HCT116 (cell line): ENCODE data around the gene DPP9. TPM values are rescaled to one million over a fixed set of nuclear protein-coding genes. Genes with fewer than 3 reads are reported as not detected.

Source experiments
- ATAC-seq: fragments of 200-7000 bp; cut with Tn5 transposase; 2 replicates; pipeline ENCODE4 v1.9.1; 2020; ENCODE audit warnings: mild to moderate bottlenecking, moderate library complexity
- BruUV-seq: library from RNA; stranded (reverse); fragments of 400-500 nt; replicated peaks from 2 replicates; lab custom pipeline; 2021; lab: Mats Ljungman, UMichigan
- CTCF ChIA-PET: fragments of 300-600 bp; sonication (Branson Sonifier 250); formaldehyde crosslinking; loops from one replicate; lab custom pipeline; 2021; ENCODE audit warnings: antibody characterized with exemption; lab: Charles Lee
- POLR2A ChIA-PET: fragments of 300-600, 350-600 bp; sonication (Branson Sonifier 250); formaldehyde crosslinking; loops from one replicate; lab custom pipeline; 2021; ENCODE audit warnings: antibody characterized with exemption; lab: Charles Lee
- RAD21 ChIA-PET, 2 experiments: fragments of 300-600 bp; sonication (Branson Sonifier 250); formaldehyde crosslinking; loops; one replicate each; lab custom pipeline; 2023; ENCODE audit warnings: low total read pairs in 2 of 2; ENCODE audit not compliant: uncharacterized antibody in 2 of 2, unreplicated experiment in 2 of 2, low non-redundant PET in 1 of 2; lab: Charles Lee
- DNase-seq: peaks from one replicate; pipeline ENCODE4 v3.0.0-alpha.2; 2010; ENCODE audit warnings: low read depth, low spot score
- H2AFZ ChIP-seq: fragments of 200-600 bp; shearing (Covaris generic), sonication (generic); 2 replicates; pipeline ENCODE4 v1.6.1; 2017; ENCODE audit warnings: low read depth, mixed run types, mixed read lengths, antibody characterized with exemption, low read length; ENCODE audit not compliant: poor library complexity, severe bottlenecking
- H3K27ac ChIP-seq: 2 replicates; pipeline ENCODE4 v1.5.1; 2012; ENCODE audit warnings: low read depth, low read length
- H3K27me3 ChIP-seq: fragments of 200-600 bp; sonication (generic); 2 replicates; pipeline ENCODE4 v1.6.1; 2016; ENCODE audit warnings: mixed run types, low read length, mixed read lengths; ENCODE audit not compliant: insufficient read depth
- H3K36me3 ChIP-seq, 2 experiments: fragments of 200-500 bp in 1 of 2; fragments of 200-600 bp in 1 of 2; sonication (Bioruptor generic) in 1 of 2; sonication (generic) in 1 of 2; 2 replicates each; pipeline versions ENCODE4 v1.5.1 to v1.6.1; 2014 to 2016; ENCODE audit warnings: low read length in 2 of 2, inconsistent platforms in 1 of 2, mixed read lengths in 1 of 2, mixed run types in 1 of 2; ENCODE audit not compliant: insufficient read depth in 2 of 2, control insufficient read depth in 1 of 2
- H3K4me1 ChIP-seq, 2 experiments: fragments of 200-600 bp in 1 of 2; sonication (generic) in 1 of 2; 2 replicates each; pipeline versions ENCODE4 v1.5.1 to v1.6.1; 2012 to 2017; ENCODE audit warnings: low read length in 2 of 2, inconsistent platforms in 1 of 2, mild to moderate bottlenecking in 1 of 2, mixed read lengths in 1 of 2, mixed run types in 1 of 2, moderate library complexity in 1 of 2; ENCODE audit not compliant: insufficient read depth in 2 of 2, control insufficient read depth in 1 of 2
- H3K4me2 ChIP-seq: fragments of 200-600 bp; sonication (generic); 2 replicates; pipeline ENCODE4 v1.6.1; 2017; ENCODE audit warnings: mixed run types, low read length, mixed read lengths
- H3K4me3 ChIP-seq, 2 experiments: fragments of 200-600 bp in 1 of 2; sonication (generic) in 1 of 2; replicated peaks in 1 of 2; 2 replicates each; pipeline ENCODE4 v1.5.1; 2011 to 2016; ENCODE audit warnings: low read length in 2 of 2, control low read depth in 1 of 2, low read depth in 1 of 2, mild to moderate bottlenecking in 1 of 2, mixed read lengths in 1 of 2, mixed run types in 1 of 2
- H3K79me2 ChIP-seq: fragments of 200-600 bp; sonication (generic); 2 replicates; pipeline ENCODE4 v1.6.1; 2017; ENCODE audit warnings: mild to moderate bottlenecking, mixed run types, low read length, moderate library complexity, mixed read lengths; ENCODE audit not compliant: insufficient read depth
- H3K9ac ChIP-seq: fragments of 200-600 bp; sonication (generic); 2 replicates; pipeline ENCODE4 v1.6.1; 2016; ENCODE audit warnings: low read length, mixed read lengths
- H3K9me2 ChIP-seq: fragments of 200-600 bp; sonication (generic), shearing (Covaris generic); 2 replicates; pipeline ENCODE4 v1.6.1; 2017; ENCODE audit warnings: mixed run types, mild to moderate bottlenecking, moderate library complexity; ENCODE audit not compliant: insufficient read depth
- H3K9me3 ChIP-seq, 2 experiments: fragments of 200-500 bp in 1 of 2; fragments of 200-600 bp in 1 of 2; sonication (Bioruptor generic) in 1 of 2; sonication (generic) in 1 of 2; 2 replicates each; pipeline ENCODE4 v1.6.1; 2014 to 2017; ENCODE audit warnings: low read length in 2 of 2, mixed read lengths in 2 of 2, inconsistent platforms in 1 of 2, low read depth in 1 of 2, mild to moderate bottlenecking in 1 of 2, mixed run types in 1 of 2, moderate library complexity in 1 of 2; ENCODE audit not compliant: control insufficient read depth in 1 of 2, insufficient read depth in 1 of 2
- H4K20me1 ChIP-seq: fragments of 200-600 bp; sonication (generic), shearing (Covaris generic); 2 replicates; pipeline ENCODE4 v1.6.1; 2017; ENCODE audit warnings: mixed run types, mild to moderate bottlenecking, moderate library complexity; ENCODE audit not compliant: insufficient read depth
- CEBPB ChIP-seq: IDR thresholded peaks from 2 replicates; pipeline ENCODE4 v1.6.1; 2012; ENCODE audit warnings: low read depth
- CTCF ChIP-seq, 3 experiments: fragments of 200-600 bp in 1 of 3; sonication (generic) in 1 of 3; IDR thresholded peaks in 2 of 3; conservative IDR thresholded peaks in 1 of 3; 2 replicates each; pipeline ENCODE4 v1.5.1; 2012 to 2017; ENCODE audit warnings: low read depth in 2 of 3, low read length in 2 of 3, antibody characterized with exemption in 1 of 3, borderline replicate concordance in 1 of 3, control low read depth in 1 of 3, mild to moderate bottlenecking in 1 of 3, mixed read lengths in 1 of 3, mixed run types in 1 of 3, moderate library complexity in 1 of 3; ENCODE audit not compliant: insufficient read depth in 1 of 3
- RAD21 ChIP-seq: IDR thresholded peaks from 2 replicates; pipeline ENCODE4 v1.6.1; 2012; ENCODE audit warnings: low read depth, mild to moderate bottlenecking
- TCF7L2 ChIP-seq: IDR thresholded peaks from 2 replicates; pipeline ENCODE4 v1.7.0; 2011; ENCODE audit warnings: borderline replicate concordance, inconsistent platforms; ENCODE audit not compliant: insufficient read depth, insufficient read length; ENCODE audit errors: extremely low read depth
- ZFX ChIP-seq: fragments of 450-650 bp; IDR thresholded peaks from 2 replicates; pipeline ENCODE4 v1.6.1; 2017
- intact Hi-C: fragments of 100-400 bp; cut with micrococcal nuclease; formaldehyde crosslinking; loops from 2 replicates; pipeline ENCODE4 v1.10.0; 2022
- total RNA-seq: library from RNA; stranded (reverse); gene quantifications from one replicate; pipeline ENCODE4 v1.2.1, GENCODE V29; 2021; ENCODE audit not compliant: unreplicated experiment

DPP9 gene
- total RNA-seq, 1 experiment from 2014 or later, result 67.6 TPM

- peaks cover 2 to 8% of the 10 kb centered on the region in 2 experiments; a peak in 2 of 4 replicates for H3K4me1 ChIP-seq
- POLR2A ChIA-PET, result interaction anchor here (1.4 kb wide), 1 partner anchor 58 kb away, joined by 4 read pairs; no protein-coding TSS in a partner anchor
- BruUV-seq, result no TSS peak
Observed at GRCh38 chr19:4732680-4733114, 9.1 kb upstream of the DPP9 start.

More at GRCh38 chr19:4732680-4733114, 9.1 kb upstream of the DPP9 start:
- TF ChIP-seq CTCF (IDR thresholded peaks at IDR 0.05 in 2 of 3, conservative IDR thresholded peaks at IDR 0.05 in 1 of 3; ENCODE audit: borderline replicate concordance in 1 of 3, insufficient read depth in 1 of 3, low read depth in 2 of 3, low read length in 2 of 3), result peak; percentile 64 to 94 (median 75)
- TF ChIP-seq ZFX, result no peak
- TF ChIP-seq RAD21, result peak; percentile 93
- peak; percentile 57 for TF ChIP-seq TCF7L2
- no peak for TF ChIP-seq CEBPB
- ChIA-PET CTCF (interaction anchor here (1.0 to 4.6 kb wide), 4 partner anchors 55 to 77 kb away, joined by 4 to 94 read pairs (median 6); partner anchors contain the start of gene FEM1A), RAD21 (interaction anchor here (2.0 to 2.2 kb wide), 1 partner anchor 58 kb away, joined by 12 to 13 read pairs; the partner anchor contains the start of gene FEM1A (in 2 of the 2))
- intact Hi-C loops, result loop anchor here (1.0 to 5.0 kb wide), 3 partner anchors 59 to 300 kb away; partner anchors contain the start of gene FEM1A
- Histone ChIP-seq H3K79me2 (no peaks in the 10 kb centered on the region), H3K27me3 (no peaks in the 10 kb centered on the region), H3K27ac (no peak overlapping the region), H3K9ac (no peak overlapping the region), H3K4me3 (peak overlapping the region in 1 of 2 experiments; percentile 40; a peak in 2 of 4 replicates), H2AFZ (peak overlapping the region; percentile 94), H3K4me2 (peak overlapping the region; percentile 72), H4K20me1 (no peaks in the 10 kb centered on the region), H3K36me3 (no peaks in the 10 kb centered on the region), H3K9me2 (no peaks in the 10 kb centered on the region), H3K9me3 (no peaks in the 10 kb centered on the region)
- peak; percentile 93 for ATAC-seq
- peak; percentile 58 for DNase-seq
